ENCODE measurements around the gene ADGRF4.

ADGRF4 gene

DNA sequence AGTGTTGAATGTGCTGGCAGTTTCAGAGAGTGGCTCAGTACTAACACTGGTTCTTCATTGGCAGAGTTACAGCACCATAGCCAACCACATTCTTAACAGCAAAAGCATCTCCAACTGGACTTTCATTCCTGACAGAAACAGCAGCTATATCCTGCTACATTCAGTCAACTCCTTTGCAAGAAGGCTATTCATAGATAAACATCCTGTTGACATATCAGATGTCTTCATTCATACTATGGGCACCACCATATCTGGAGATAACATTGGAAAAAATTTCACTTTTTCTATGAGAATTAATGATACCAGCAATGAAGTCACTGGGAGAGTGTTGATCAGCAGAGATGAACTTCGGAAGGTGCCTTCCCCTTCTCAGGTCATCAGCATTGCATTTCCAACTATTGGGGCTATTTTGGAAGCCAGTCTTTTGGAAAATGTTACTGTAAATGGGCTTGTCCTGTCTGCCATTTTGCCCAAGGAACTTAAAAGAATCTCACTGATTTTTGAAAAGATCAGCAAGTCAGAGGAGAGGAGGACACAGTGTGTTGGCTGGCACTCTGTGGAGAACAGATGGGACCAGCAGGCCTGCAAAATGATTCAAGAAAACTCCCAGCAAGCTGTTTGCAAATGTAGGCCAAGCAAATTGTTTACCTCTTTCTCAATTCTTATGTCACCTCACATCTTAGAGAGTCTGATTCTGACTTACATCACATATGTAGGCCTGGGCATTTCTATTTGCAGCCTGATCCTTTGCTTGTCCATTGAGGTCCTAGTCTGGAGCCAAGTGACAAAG is 17.0 kb upstream of the ADGRF4 start:
- H3K4me3 ChIP-seq (ENCODE audit: low read depth, low read length) = no peak overlapping the region
- TF ChIP-seq CTCF (IDR thresholded peaks at IDR 0.05; ENCODE audit: control insufficient read depth, extremely low read depth, insufficient read depth) = no peak
- DNase-seq (ENCODE audit: low read depth) = no peak

DNA sequence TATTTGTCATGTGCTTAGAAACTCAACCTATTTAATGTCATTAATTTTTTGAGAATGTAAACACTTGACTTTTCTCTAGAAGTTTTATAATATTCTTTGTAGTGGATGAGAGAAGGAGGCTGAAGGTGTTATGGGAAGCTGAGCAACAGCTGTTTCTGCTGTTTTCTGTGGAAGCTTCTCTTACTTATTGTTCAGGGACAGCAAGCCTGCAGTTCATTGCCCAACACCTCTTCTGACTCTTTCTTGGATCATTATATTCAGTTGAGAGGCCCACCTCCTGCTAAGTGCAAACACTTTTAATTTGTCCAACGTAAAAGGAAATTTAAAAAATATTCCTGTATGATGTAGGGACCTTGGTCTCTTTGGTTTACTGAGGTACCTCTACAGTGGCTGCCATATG is 12.0 kb upstream of the ADGRF4 start:
- TF ChIP-seq CTCF (IDR thresholded peaks at IDR 0.05; ENCODE audit: control insufficient read depth, extremely low read depth, insufficient read depth) = no peak
- DNase-seq (ENCODE audit: low read depth) = no peak

DNA sequence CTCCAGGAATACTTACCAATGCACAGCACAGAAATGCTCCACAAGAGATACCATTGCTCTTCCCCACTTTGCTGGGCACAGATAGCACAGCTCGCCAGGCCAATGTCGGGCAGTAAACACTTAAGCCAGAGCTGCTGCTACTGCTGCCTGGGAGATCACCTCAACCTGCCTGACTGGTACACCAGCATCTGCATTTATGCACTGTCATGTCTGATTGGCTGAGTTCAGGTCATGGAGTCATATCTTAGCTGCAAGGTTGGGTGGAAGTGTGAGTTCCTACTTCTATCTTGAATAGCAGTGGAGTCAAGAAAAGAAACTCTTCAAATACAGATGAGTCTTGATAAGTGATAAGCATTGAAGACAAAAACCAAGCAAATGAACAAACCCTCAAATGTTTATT is 10.9 kb upstream of the ADGRF4 start:
- no peak for TF ChIP-seq CTCF (IDR thresholded peaks at IDR 0.05; ENCODE audit: control insufficient read depth, extremely low read depth, insufficient read depth)
- H3K4me3 ChIP-seq (ENCODE audit: low read depth, low read length) = no peak overlapping the region
- no peak for DNase-seq (ENCODE audit: low read depth)

More for the DNA sequence above, 12.0 kb upstream of the ADGRF4 start:
- H3K4me3 ChIP-seq (ENCODE audit: low read depth, low read length) = no peak overlapping the region

GRCh38 chr6:47690214-47690613 is 8.2 kb upstream of the ADGRF4 start:
- no peak for DNase-seq (ENCODE audit: low read depth)

GRCh38 chr6:47690791-47691190 is 7.6 kb upstream of the ADGRF4 start:
- DNase-seq (ENCODE audit: low read depth) = no peak

More at GRCh38 chr6:47690214-47690613, 8.2 kb upstream of the ADGRF4 start:
- TF ChIP-seq CTCF (IDR thresholded peaks at IDR 0.05; ENCODE audit: control insufficient read depth, extremely low read depth, insufficient read depth) = peak; percentile 34; the same call in 1 of the 2 replicates
- H3K4me3 ChIP-seq (ENCODE audit: low read depth, low read length) = no peak overlapping the region

GRCh38 chr6:47697925-47698324 is 455 bp upstream of the ADGRF4 start:
- no peak overlapping the region for H3K4me3 ChIP-seq (ENCODE audit: low read depth, low read length)
- no peak for DNase-seq (ENCODE audit: low read depth)
- TF ChIP-seq CTCF (IDR thresholded peaks at IDR 0.05; ENCODE audit: control insufficient read depth, extremely low read depth, insufficient read depth) = no peak

More at GRCh38 chr6:47690791-47691190, 7.6 kb upstream of the ADGRF4 start:
- no peak for TF ChIP-seq CTCF (IDR thresholded peaks at IDR 0.05; ENCODE audit: control insufficient read depth, extremely low read depth, insufficient read depth)
- no peak overlapping the region for H3K4me3 ChIP-seq (ENCODE audit: low read depth, low read length)

GRCh38 chr6:47700053-47700452 is 1.7 kb downstream of the ADGRF4 start:
- no peak for DNase-seq (ENCODE audit: low read depth)
- TF ChIP-seq CTCF (IDR thresholded peaks at IDR 0.05; ENCODE audit: control insufficient read depth, extremely low read depth, insufficient read depth) = no peak

More at GRCh38 chr6:47700053-47700452, 1.7 kb downstream of the ADGRF4 start:
- no peak overlapping the region for H3K4me3 ChIP-seq (ENCODE audit: low read depth, low read length)
